K562 (cell line): Measurements from ENCODE around the gene PNPO. TPM values are rescaled to one million over a fixed set of nuclear protein-coding genes. Genes with fewer than 3 reads are reported as not detected.
A peak's percentile ranks its signal among the peaks of the same experiment; 100 is the strongest.

Experiments used
- CHD2 ChIP-seq: IDR thresholded peaks from 2 replicates; pipeline ENCODE4 v1.6.1; 2011; ENCODE audit warnings: low read depth, low read length
- CREM ChIP-seq: IDR thresholded peaks from 2 replicates; pipeline ENCODE4 v1.6.1; 2014; ENCODE audit warnings: antibody characterized with exemption, low read depth
- ESRRA ChIP-seq: fragments of 450-650 bp; IDR thresholded peaks from 2 replicates; pipeline ENCODE4 v1.6.1; 2014; ENCODE audit warnings: low read depth, mild to moderate bottlenecking, moderate library complexity, borderline replicate concordance
- PTBP1 ChIP-seq: fragments of 200-400 bp; formaldehyde crosslinking; IDR thresholded peaks from 2 replicates; pipeline ENCODE4 v1.6.1; 2017; ENCODE audit warnings: low read depth, low read length
- SMC3 ChIP-seq: conservative IDR thresholded peaks from 2 replicates; pipeline ENCODE4 v1.6.1; 2011; ENCODE audit warnings: low read depth, low read length, improper control_type of control experiment; ENCODE audit not compliant: insufficient read depth
- SRSF3 ChIP-seq: fragments of 200-400 bp; formaldehyde crosslinking; IDR thresholded peaks from 2 replicates; pipeline ENCODE4 v1.6.1; 2016; ENCODE audit warnings: mild to moderate bottlenecking, low read length, moderate library complexity; ENCODE audit not compliant: insufficient read depth
- ZBTB7A ChIP-seq: IDR thresholded peaks from 2 replicates; pipeline ENCODE4 v1.6.1; 2011; ENCODE audit warnings: low read depth, mild to moderate bottlenecking, low read length, moderate library complexity, borderline replicate concordance; ENCODE audit not compliant: control insufficient read depth
- ZNF143 ChIP-seq: sonication (generic); formaldehyde crosslinking; IDR thresholded peaks from 2 replicates; pipeline ENCODE4 v1.9.0; 2022; ENCODE audit warnings: mild to moderate bottlenecking, missing genetic modification reagents
- ZNF217 ChIP-seq: sonication (generic); formaldehyde crosslinking; IDR thresholded peaks from 2 replicates; pipeline ENCODE4 v1.8.0; 2022; ENCODE audit warnings: mild to moderate bottlenecking, missing genetic modification reagents
- polyA plus RNA-seq, 8 experiments: library from polyadenylated mRNA; depleted of rRNA in 4 of 8; stranded (reverse) in 5 of 8; unstranded in 3 of 8; fragments of >200 nt; fragmentation: Nextera tagmentation in 2 of 8; fragmentation: Illumina TruSeq in 1 of 8; extraction: Ambion mirVana in 2 of 8; extraction: Trizol in 1 of 8; gene quantifications; 2 replicates each; pipeline versions ENCODE4 v1.2.1 to v1.2.3, GENCODE V29; 2011 to 2014; ENCODE audit warnings: inconsistent platforms in 1 of 8, missing spikeins in 1 of 8
- total RNA-seq, 7 experiments: library from RNA; depleted of rRNA in 6 of 7; stranded (reverse); fragments of >200 nt in 6 of 7; fragmentation: Illumina TruSeq in 2 of 7; extraction: Trizol in 2 of 7; gene quantifications; 2 replicates each; pipeline versions ENCODE4 v1.2.1 to v1.2.3, GENCODE V29; 2011 to 2021; ENCODE audit warnings: low replicate concordance in 1 of 7
- TF ChIP-seq, protein P1 (sequence below), 2 experiments: fragments of 450-650 bp; formaldehyde crosslinking in 1 of 2; IDR thresholded peaks; 2 replicates each; pipeline versions ENCODE4 v1.4.0 to v1.6.1; 2014 to 2020; ENCODE audit warnings: mild to moderate bottlenecking in 2 of 2, borderline replicate concordance in 1 of 2, low read depth in 1 of 2
- TF ChIP-seq, protein P2 (sequence below): fragments of 450-650 bp; IDR thresholded peaks from 2 replicates; pipeline ENCODE4 v1.6.1; 2016; ENCODE audit warnings: mild to moderate bottlenecking
- TF ChIP-seq, protein P3 (sequence below): IDR thresholded peaks from 2 replicates; pipeline ENCODE4 v1.6.1; 2011; ENCODE audit warnings: borderline replicate concordance, low read depth, mild to moderate bottlenecking, moderate library complexity, low read length; ENCODE audit not compliant: insufficient read depth, poor library complexity, severe bottlenecking
- TF ChIP-seq, protein P4 (sequence below): fragments of 200-800 bp; sonication (Bioruptor generic); IDR thresholded peaks from 2 replicates; pipeline ENCODE4 v1.6.1; 2017; ENCODE audit warnings: missing genetic modification characterization, missing compliant biosample characterization

The PNPO gene
- total and polyA plus RNA-seq, 9 of the 15 experiments (the other 6 are each of a cell fraction or from before 2014, with no cell fraction given), result 16.6 to 39.0 (median 27.4) TPM

DNA sequence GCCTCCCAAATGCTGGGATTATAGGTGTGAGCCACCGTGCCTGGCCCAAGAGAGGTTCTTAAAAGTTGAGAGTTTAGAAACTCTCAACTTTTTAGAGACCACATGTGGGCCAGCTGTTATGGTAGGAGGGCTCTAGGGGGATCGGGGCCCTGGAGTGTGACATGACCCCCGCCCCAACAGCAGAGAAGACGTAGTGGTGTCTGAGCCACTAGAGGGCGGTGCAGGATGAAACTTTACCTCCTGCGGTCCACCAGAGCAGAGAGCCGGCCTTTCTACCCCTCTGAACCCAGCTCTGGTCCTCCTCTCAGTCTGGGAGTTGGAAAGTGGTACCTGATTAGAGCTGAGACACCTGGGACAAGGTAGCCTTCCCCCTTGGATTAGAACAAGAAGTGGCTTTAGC lies 37.0 kb downstream of the PNPO start (continued):
- TF ChIP-seq, protein P1, sequence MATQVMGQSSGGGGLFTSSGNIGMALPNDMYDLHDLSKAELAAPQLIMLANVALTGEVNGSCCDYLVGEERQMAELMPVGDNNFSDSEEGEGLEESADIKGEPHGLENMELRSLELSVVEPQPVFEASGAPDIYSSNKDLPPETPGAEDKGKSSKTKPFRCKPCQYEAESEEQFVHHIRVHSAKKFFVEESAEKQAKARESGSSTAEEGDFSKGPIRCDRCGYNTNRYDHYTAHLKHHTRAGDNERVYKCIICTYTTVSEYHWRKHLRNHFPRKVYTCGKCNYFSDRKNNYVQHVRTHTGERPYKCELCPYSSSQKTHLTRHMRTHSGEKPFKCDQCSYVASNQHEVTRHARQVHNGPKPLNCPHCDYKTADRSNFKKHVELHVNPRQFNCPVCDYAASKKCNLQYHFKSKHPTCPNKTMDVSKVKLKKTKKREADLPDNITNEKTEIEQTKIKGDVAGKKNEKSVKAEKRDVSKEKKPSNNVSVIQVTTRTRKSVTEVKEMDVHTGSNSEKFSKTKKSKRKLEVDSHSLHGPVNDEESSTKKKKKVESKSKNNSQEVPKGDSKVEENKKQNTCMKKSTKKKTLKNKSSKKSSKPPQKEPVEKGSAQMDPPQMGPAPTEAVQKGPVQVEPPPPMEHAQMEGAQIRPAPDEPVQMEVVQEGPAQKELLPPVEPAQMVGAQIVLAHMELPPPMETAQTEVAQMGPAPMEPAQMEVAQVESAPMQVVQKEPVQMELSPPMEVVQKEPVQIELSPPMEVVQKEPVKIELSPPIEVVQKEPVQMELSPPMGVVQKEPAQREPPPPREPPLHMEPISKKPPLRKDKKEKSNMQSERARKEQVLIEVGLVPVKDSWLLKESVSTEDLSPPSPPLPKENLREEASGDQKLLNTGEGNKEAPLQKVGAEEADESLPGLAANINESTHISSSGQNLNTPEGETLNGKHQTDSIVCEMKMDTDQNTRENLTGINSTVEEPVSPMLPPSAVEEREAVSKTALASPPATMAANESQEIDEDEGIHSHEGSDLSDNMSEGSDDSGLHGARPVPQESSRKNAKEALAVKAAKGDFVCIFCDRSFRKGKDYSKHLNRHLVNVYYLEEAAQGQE (IDR thresholded peaks at IDR 0.05; ENCODE audit: borderline replicate concordance), result peak; percentile 70
- TF ChIP-seq, protein P1 (CRISPR knock-in tag; IDR thresholded peaks at IDR 0.05; ENCODE audit: low read depth), result no peak
- TF ChIP-seq CREM, result peak; percentile 56
- no peak for TF ChIP-seq SRSF3
- TF ChIP-seq, protein P2, sequence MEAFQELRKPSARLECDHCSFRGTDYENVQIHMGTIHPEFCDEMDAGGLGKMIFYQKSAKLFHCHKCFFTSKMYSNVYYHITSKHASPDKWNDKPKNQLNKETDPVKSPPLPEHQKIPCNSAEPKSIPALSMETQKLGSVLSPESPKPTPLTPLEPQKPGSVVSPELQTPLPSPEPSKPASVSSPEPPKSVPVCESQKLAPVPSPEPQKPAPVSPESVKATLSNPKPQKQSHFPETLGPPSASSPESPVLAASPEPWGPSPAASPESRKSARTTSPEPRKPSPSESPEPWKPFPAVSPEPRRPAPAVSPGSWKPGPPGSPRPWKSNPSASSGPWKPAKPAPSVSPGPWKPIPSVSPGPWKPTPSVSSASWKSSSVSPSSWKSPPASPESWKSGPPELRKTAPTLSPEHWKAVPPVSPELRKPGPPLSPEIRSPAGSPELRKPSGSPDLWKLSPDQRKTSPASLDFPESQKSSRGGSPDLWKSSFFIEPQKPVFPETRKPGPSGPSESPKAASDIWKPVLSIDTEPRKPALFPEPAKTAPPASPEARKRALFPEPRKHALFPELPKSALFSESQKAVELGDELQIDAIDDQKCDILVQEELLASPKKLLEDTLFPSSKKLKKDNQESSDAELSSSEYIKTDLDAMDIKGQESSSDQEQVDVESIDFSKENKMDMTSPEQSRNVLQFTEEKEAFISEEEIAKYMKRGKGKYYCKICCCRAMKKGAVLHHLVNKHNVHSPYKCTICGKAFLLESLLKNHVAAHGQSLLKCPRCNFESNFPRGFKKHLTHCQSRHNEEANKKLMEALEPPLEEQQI, result no peak
- TF ChIP-seq ZBTB7A, result peak; percentile 69
- no peak for TF ChIP-seq ZNF143
- TF ChIP-seq SMC3, result peak; percentile 81
- TF ChIP-seq ZNF217 (CRISPR knock-in tag), result no peak
- TF ChIP-seq, protein P3, sequence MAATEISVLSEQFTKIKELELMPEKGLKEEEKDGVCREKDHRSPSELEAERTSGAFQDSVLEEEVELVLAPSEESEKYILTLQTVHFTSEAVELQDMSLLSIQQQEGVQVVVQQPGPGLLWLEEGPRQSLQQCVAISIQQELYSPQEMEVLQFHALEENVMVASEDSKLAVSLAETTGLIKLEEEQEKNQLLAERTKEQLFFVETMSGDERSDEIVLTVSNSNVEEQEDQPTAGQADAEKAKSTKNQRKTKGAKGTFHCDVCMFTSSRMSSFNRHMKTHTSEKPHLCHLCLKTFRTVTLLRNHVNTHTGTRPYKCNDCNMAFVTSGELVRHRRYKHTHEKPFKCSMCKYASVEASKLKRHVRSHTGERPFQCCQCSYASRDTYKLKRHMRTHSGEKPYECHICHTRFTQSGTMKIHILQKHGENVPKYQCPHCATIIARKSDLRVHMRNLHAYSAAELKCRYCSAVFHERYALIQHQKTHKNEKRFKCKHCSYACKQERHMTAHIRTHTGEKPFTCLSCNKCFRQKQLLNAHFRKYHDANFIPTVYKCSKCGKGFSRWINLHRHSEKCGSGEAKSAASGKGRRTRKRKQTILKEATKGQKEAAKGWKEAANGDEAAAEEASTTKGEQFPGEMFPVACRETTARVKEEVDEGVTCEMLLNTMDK, result peak; percentile 59
- TF ChIP-seq, protein P4, sequence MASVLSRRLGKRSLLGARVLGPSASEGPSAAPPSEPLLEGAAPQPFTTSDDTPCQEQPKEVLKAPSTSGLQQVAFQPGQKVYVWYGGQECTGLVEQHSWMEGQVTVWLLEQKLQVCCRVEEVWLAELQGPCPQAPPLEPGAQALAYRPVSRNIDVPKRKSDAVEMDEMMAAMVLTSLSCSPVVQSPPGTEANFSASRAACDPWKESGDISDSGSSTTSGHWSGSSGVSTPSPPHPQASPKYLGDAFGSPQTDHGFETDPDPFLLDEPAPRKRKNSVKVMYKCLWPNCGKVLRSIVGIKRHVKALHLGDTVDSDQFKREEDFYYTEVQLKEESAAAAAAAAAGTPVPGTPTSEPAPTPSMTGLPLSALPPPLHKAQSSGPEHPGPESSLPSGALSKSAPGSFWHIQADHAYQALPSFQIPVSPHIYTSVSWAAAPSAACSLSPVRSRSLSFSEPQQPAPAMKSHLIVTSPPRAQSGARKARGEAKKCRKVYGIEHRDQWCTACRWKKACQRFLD, result no peak
- no peak for TF ChIP-seq ESRRA
- no peak for TF ChIP-seq CHD2
- no peak for TF ChIP-seq PTBP1
- TF ChIP-seq, all 486 proteins: peak for 13
